Testis (tissue), 2 donors: ENCODE measurements around the gene VWA2.

ENCODE experiments used
- POLR2A ChIP-seq: fragments of 450-650 bp; IDR thresholded peaks from one replicate; pipeline ENCODE4 v1.6.1; 2017; ENCODE audit warnings: antibody characterized with exemption, mild to moderate bottlenecking, moderate library complexity
- TF ChIP-seq, protein P1 (sequence below), 3 experiments: fragments of 450-650 bp in 2 of 3; fragments of 200-600 bp in 1 of 3; sonication (generic) in 1 of 3; IDR thresholded peaks; one replicate each; pipeline ENCODE4 v1.5.1; 2016 to 2019; ENCODE audit warnings: antibody characterized with exemption in 3 of 3, mild to moderate bottlenecking in 2 of 3, moderate library complexity in 1 of 3

DNA sequence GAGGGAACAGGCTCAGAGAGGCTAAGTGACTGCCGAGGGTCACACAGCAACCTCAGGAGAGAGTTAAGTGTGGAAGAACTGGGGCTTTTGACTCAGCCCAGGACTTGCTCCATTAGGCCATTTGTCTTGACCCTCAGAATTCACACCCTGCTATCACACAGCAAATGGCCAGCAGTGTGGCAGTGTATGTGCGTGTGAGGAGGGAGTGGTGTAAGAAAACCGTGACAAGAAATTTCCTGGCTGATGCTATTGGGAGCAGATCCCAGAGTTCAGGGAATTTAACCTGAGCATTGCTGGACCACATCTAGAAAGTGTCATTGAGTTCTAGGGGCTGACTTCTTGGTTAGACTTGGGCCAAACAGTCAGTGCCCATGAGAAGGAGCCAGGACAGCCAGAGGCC is 18.4 kb downstream of the VWA2 start:
- TF ChIP-seq, protein P1, sequence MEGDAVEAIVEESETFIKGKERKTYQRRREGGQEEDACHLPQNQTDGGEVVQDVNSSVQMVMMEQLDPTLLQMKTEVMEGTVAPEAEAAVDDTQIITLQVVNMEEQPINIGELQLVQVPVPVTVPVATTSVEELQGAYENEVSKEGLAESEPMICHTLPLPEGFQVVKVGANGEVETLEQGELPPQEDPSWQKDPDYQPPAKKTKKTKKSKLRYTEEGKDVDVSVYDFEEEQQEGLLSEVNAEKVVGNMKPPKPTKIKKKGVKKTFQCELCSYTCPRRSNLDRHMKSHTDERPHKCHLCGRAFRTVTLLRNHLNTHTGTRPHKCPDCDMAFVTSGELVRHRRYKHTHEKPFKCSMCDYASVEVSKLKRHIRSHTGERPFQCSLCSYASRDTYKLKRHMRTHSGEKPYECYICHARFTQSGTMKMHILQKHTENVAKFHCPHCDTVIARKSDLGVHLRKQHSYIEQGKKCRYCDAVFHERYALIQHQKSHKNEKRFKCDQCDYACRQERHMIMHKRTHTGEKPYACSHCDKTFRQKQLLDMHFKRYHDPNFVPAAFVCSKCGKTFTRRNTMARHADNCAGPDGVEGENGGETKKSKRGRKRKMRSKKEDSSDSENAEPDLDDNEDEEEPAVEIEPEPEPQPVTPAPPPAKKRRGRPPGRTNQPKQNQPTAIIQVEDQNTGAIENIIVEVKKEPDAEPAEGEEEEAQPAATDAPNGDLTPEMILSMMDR (IDR thresholded peaks at IDR 0.05): no peak
- TF ChIP-seq POLR2A: no peak
